Activated CD4-positive, alpha-beta T cell treated with anti-CD3 and anti-CD28 coated beads for 48 hours (primary cell): Measurements from ENCODE around the gene REM1.
"Not testable (repeated sequence)": the region's sequence is repeated elsewhere in the genome, so short reads cannot be mapped to it uniquely, and the experiment has no call there.

Experiments
- DNase-seq: peaks from one replicate; pipeline ENCODE4 v3.0.0-alpha.2; 2020

REM1 gene

GRCh38 chr20:31485450-31486339 lies 10.6 kb downstream of the REM1 start:
- DNase-seq, result peak; percentile 21

- DNase-seq, result no peak
Measured at GRCh38 chr20:31488115-31488514, 13.0 kb downstream of the REM1 start.

GRCh38 chr20:31489152-31489551 lies 14.1 kb downstream of the REM1 start:
- no peak for DNase-seq

- no peak for DNase-seq
Measured at GRCh38 chr20:31490752-31491151, 15.7 kb downstream of the REM1 start.

GRCh38 chr20:31494131-31494530 lies 19.0 kb downstream of the REM1 start:
- DNase-seq, result no peak

- DNase-seq, result no peak
Measured at GRCh38 chr20:31496761-31497295, 21.7 kb downstream of the REM1 start.

- DNase-seq, result no peak
Measured at GRCh38 chr20:31497838-31498540, 22.9 kb downstream of the REM1 start.

GRCh38 chr20:31500527-31500926 lies 25.4 kb downstream of the REM1 start:
- no peak for DNase-seq

GRCh38 chr20:31502884-31503673 lies 28.0 kb downstream of the REM1 start:
- peak; percentile 86 for DNase-seq

GRCh38 chr20:31505903-31506302 lies 30.8 kb downstream of the REM1 start:
- no peak for DNase-seq

- no peak for DNase-seq
Measured at GRCh38 chr20:31508517-31509244, 33.6 kb downstream of the REM1 start.

- peak; percentile 93 for DNase-seq
Measured at GRCh38 chr20:31514154-31515071, 39.3 kb downstream of the REM1 start, which contains the start of gene HM13. TSS of gene HM13 (plus strand) at chr20:31514442. CDS start at chr20:31514552, 110 bp downstream.

GRCh38 chr20:31515072-31515774 lies 40.1 kb downstream of the REM1 start:
- DNase-seq, result no peak

- peak; percentile 16 for DNase-seq
Measured at GRCh38 chr20:31515775-31516107, 40.7 kb downstream of the REM1 start.

GRCh38 chr20:31516166-31516565 lies 41.1 kb downstream of the REM1 start:
- no peak for DNase-seq

GRCh38 chr20:31516651-31517050 lies 41.6 kb downstream of the REM1 start:
- peak; percentile 41 for DNase-seq

GRCh38 chr20:31517373-31517772 lies 42.3 kb downstream of the REM1 start:
- no peak for DNase-seq

GRCh38 chr20:31521267-31521666 lies 46.2 kb downstream of the REM1 start:
- DNase-seq, result not testable (repeated sequence)

- DNase-seq, result no peak
Measured at GRCh38 chr20:31522731-31523130, 47.6 kb downstream of the REM1 start.
